Activated CD8-positive, alpha-beta memory T cell treated with anti-CD3 and anti-CD28 coated beads, Interleukin-2, amount 50 U/mL, for 4 hours (primary cell): Measurements from ENCODE around the gene EVX2.

ENCODE experiments used
- DNase-seq: peaks from one replicate; pipeline ENCODE4 v3.0.0-alpha.2; 2020

Gene EVX2

DNA sequence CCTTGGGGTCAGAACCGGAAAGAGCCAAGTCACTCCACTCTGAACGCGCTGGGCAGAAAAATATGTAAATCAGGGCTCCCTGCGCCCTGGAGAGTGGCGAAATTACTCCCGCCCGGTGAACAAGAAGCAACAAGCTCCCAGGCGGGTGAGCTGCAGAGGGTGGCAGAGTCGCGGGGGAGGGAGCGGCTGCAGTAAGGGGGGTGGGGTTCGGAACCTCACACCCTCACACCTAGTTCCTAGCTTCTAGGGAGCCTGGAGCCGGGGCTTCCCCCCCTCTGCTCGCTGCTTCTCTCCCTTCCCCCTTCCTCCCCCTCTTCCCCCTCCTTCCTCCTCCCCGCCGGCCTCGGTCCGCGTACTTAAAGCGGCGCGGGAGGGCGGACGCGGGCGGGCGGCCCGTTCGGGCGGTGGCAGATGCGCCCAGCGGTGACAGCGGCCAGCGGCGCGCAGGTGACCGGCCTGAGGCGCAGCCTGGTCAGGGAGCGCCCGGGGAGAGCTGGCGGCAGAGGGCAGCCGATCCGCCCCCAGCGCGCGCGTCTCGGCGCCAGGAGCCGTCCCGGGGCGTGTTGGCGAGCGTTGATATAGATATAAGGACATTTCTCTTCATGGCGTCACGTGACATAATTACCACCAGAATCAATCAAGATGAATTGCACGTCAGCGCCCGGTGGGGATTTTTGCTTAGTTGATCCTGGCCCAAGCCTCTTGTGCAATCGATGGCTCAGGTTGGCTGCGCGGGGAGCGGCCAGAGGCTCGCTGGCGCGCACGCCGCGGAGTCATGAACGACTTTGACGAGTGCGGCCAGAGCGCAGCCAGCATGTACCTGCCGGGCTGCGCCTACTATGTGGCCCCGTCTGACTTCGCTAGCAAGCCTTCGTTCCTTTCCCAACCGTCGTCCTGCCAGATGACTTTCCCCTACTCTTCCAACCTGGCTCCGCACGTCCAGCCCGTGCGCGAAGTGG, 23.1 kb upstream of the EVX2 start, which contains the start of gene HOXD11:
TSS of gene HOXD11 (plus strand) at position 700 of the 959 bp plus-strand sequence. CDS start at position 776, 76 bp downstream.
- no peak for DNase-seq

DNA sequence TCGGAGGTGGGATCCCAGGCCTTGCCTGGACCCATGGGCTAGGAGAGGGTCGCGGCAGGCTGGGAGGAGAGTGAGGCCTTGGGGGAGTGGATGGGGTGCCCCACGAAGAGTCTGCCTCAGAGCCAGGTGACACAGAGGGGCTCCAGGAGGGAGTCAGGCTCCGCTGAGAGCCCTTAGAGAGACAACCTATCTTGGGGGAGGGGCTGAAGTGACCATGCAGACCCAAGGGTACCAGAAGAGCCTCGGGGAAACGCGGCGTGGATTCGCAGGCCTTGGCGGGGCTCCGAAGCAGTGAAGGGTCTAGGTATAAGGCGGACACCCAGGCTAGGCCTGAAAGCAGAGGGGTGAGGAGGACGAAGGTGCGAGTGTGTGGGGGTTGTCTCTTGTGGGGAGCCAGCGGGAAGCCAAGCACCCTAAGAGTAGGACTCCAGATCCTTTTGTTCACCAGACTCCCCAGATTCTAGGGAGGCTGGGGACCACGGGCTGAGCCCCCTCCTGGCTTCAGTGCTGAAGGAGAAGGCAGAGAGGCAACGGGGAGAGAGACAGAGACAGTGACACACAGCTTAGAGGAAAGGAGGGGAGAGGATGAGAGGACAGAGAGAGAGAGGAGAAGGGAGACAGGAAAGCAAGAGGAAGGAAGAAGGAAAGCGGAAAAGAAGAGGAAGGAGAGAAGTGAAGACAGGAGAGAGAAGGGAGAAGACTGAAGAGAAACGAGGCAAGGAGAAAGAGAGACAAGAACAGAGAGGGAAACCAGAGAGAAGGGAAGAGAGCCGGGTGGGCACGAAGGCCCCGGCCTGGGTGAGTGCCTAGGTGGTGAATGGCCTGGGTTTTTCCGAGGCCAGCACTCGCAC, 22.2 kb upstream of the EVX2 start:
- no peak for DNase-seq

DNA sequence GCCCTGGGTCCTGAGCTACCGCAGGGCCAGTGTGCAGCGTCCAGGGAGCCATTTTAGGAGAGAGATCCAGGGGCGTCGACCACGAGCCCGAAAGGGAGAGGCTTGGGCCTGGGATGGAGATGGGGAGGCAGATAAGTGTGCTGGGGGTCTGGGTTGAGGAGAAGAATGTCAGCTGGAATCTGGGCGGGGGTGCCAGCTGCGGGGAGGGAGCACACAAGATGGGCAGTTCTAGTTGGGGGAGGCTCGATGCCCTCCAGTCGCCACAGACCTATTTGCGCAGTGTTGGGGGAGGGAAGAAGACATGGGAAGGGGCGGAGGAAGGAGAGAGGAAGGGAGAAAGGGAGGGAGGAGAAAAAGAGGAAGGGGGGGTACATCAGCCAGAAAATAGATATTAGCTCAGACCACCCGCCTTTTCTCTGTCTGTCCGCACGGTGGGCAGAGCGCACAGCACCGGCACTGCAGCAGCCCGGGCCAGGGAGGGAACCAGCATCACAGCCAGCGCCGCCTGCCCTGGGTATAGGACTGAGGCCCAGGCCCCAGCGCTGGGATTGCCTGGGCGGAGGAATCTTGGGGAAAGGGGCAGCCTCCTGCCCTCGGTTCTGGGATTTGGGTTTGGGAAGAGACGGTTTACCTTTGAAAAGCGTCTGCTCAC, 21.4 kb upstream of the EVX2 start:
- DNase-seq, result no peak

DNA sequence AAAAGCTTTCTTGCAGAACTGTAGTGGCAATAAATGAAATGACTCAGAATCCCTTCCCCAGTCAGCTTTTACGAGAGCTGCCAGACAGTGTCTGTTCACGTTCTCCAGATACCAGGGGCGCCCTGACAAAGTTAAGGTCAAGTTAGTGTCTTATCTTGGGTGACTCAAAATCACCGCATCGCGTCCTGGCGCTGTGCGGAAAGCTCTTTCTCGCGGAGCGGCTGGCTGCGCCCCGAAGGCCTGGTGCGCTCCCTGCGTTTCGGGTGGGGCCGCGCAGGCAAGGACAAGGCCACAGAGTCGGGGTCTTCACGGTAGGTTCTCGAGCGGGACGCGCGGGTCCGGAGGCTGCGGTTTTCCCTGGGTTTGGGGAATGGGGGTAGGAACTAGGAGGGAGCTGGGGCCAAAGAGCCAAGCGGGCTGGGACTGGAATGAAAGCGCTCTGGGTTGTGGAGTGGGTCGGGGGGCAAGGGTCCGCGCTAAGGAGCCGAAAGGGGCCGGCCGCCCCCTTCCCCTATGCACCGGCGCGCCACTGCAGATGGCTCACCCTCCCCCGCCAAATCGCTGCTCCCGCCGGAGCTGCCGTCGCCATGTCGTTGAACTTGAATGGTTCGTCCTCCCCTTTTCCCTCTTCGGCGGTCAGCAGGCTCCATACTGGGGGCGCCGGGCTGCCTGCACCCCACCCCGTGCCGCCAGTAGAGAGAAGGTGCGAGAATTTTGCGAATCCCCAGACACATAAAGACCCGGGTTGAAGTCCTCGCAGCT, 20.7 kb upstream of the EVX2 start:
- DNase-seq, result no peak

GRCh38 chr2:176103742-176104315, 20.1 kb upstream of the EVX2 start:
- DNase-seq, result no peak

DNA sequence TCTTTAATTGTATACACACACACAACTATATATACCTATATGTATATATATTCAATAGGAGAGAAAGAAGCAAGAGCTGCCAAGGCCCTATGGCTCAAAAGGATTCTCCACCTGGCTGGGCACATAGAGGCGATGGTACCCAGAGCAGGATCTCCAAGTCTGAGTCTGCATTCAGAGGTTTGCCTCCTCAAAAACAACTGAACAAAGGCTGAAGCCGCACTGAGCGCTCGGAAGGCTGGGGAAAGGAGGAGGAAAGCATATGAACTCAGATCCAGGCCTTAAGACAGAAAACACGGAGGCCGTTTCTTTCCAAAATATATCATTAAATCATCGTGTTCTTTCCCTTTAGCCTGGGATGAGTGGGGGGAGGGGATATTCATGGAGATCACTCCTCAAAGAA, 19.4 kb upstream of the EVX2 start:
- DNase-seq, result no peak

- no peak for DNase-seq
These were observed 18.6 kb upstream of the EVX2 start for GRCh38 chr2:176102309-176102866.

GRCh38 chr2:176101842-176102241, 18.1 kb upstream of the EVX2 start:
- DNase-seq, result no peak

GRCh38 chr2:176101216-176101830, 17.6 kb upstream of the EVX2 start:
- no peak for DNase-seq

DNA sequence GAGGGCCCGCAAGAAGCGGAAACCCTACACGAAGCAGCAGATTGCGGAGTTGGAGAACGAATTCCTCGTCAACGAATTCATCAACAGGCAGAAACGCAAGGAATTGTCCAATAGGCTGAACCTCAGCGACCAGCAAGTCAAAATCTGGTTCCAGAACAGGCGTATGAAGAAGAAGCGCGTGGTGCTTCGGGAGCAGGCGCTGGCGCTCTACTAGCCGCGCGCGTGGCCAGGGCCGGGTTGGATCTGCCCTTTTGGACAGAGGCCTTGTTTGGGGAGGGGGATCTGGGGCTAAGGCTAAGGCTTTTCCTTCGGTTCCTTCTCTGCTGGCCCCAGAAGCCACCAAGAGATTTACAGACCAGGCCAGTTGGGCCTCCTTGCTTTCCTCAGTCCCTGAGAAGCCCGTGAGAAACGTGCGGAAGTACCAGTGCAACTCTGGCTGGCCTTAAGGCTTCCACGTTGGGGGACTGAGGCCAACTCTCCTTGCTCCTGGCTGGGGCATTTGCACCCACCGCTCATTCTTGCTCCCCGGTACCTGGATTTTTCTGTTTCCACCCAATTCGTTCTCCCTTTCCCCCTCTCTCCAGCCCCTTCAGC, 16.9 kb upstream of the EVX2 start:
- no peak for DNase-seq

DNA sequence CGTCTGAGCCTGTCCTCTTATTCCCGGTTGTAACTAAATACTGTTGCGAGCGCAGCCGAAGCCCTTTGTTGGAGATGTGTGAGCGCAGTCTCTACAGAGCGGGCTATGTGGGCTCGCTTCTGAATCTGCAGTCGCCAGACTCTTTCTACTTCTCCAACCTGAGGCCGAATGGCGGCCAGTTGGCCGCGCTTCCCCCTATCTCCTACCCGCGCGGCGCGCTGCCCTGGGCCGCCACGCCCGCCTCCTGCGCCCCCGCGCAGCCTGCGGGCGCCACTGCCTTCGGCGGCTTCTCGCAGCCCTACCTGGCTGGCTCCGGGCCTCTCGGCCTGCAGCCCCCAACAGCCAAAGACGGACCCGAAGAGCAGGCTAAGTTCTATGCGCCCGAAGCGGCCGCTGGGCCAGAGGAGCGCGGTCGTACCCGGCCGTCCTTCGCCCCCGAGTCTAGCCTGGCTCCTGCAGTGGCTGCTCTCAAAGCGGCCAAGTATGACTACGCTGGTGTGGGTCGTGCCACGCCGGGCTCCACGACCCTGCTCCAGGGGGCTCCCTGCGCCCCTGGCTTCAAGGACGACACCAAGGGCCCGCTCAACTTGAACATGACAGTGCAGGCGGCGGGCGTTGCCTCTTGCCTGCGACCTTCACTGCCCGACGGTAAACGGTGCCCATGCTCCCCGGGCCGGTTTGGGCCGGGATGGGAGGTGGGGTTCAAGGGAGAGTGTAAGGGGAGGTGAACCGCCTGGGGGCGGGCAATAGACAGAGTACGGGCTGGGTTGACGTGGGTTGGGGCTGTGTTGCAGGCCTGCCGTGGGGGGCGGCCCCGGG, 16.2 kb upstream of the EVX2 start, which contains the start of gene HOXD12:
TSS of gene HOXD12 (plus strand) at position 68 of the 819 bp plus-strand sequence. CDS start at position 75, 7 bp downstream.
- DNase-seq, result no peak

- DNase-seq, result no peak
These were observed 15.5 kb upstream of the EVX2 start for GRCh38 chr2:176099159-176099727.

- DNase-seq, result no peak
These were observed 14.8 kb upstream of the EVX2 start for GRCh38 chr2:176098366-176099158.

DNA sequence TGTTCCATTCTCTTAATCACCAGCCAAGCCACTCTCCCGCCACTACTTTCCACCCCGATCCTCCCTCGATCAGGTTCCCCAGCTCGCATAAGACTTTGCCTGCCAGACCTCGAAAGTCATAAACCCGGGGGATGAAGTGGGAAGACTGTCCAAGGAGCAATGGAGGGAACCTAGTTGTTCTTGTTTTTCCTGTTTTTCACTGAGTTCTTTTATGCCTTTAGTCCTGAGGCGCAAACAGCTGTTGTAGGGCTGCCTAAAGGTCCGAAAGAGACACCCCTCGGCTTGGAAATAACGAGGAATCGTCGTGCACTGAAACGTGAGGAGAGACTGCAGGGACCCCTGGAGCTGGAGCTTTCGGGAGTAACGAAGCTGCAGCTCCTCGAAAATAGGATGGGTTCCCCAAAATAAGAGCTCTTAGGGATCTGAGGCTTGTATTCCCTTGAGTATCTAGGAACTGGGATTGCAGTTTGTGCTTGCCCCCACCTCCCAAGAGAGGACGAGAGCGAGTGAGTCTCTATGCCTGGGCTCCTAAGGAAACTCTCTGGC, 14.1 kb upstream of the EVX2 start:
- no peak for DNase-seq

- peak; percentile 56 for DNase-seq
These were observed 13.4 kb upstream of the EVX2 start for GRCh38 chr2:176096986-176097819.

DNA sequence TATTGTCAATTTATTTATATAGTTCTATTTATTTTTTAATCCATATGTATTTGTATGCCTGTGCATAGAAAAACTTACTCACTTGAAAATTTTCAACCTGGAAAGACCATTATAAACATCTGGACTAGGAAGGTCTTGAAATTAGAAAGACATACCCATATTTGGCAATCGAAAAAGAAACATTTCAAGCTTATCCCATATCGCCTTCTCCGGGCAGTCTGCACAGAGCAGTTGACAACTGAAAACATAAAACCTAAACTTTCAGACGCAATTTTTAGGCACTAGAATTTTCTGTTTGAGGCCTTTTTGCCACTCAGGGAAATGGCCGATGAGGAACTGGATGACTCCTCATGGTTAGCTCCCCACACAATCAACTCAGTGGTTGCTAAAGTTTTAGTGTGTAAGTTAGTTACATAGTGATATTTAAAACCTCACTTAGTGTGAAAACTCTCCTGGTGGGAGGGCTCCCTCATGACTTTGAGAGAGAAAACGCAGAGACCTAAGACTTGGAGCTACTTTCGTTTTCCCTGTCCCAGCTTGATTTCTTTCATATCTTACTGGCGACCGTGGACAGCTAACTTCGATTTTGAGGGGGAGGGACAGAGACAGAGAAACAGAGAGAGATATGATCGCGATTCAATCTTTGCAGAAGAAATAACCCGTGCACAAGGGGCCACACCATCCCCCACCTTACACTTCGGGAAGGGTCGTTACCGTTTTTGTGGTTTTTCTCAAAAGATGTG, 12.7 kb upstream of the EVX2 start:
- DNase-seq, result no peak
